IMR-90 (cell line): ENCODE measurements around the gene RBM8A.

Experiments used
- BHLHE40 ChIP-seq: fragments of 150-350 bp; IDR thresholded peaks from 2 replicates; pipeline ENCODE4 v1.6.1; 2016; ENCODE audit warnings: mild to moderate bottlenecking, low read depth, low read length
- CEBPB ChIP-seq: IDR thresholded peaks from 2 replicates; pipeline ENCODE4 v1.6.1; 2012; ENCODE audit warnings: low read depth, low read length, improper control_type of control experiment
- FOS ChIP-seq: fragments of 150-350 bp; IDR thresholded peaks from 2 replicates; pipeline ENCODE4 v1.6.1; 2016; ENCODE audit warnings: low read depth, low read length
- MAZ ChIP-seq: IDR thresholded peaks from 2 replicates; pipeline ENCODE4 v1.6.1; 2012; ENCODE audit warnings: low read depth, mild to moderate bottlenecking, low read length, improper control_type of control experiment, moderate library complexity, borderline replicate concordance
- MXI1 ChIP-seq: IDR thresholded peaks from 2 replicates; pipeline ENCODE4 v1.6.1; 2012; ENCODE audit warnings: low read depth, mild to moderate bottlenecking, low read length, moderate library complexity, borderline replicate concordance
- POLR2A ChIP-seq: IDR thresholded peaks from 2 replicates; pipeline ENCODE4 v1.6.1; 2012; ENCODE audit warnings: mild to moderate bottlenecking, low read depth, low read length
- RAD21 ChIP-seq: IDR thresholded peaks from 2 replicates; pipeline ENCODE4 v1.6.1; 2012; ENCODE audit warnings: low read length, improper control_type of control experiment
- RFX5 ChIP-seq: IDR thresholded peaks from 2 replicates; pipeline ENCODE4 v1.8.0; 2012; ENCODE audit warnings: low read depth, mild to moderate bottlenecking, low read length, moderate library complexity
- SMC3 ChIP-seq: fragments of 150-350 bp; IDR thresholded peaks from 2 replicates; pipeline ENCODE4 v1.6.1; 2016; ENCODE audit warnings: low read depth, mild to moderate bottlenecking, antibody characterized with exemption, low read length, moderate library complexity
- USF2 ChIP-seq: fragments of 150-350 bp; IDR thresholded peaks from 2 replicates; pipeline ENCODE4 v1.6.1; 2017; ENCODE audit warnings: mild to moderate bottlenecking, antibody characterized with exemption, low read length, low read depth
- TF ChIP-seq, protein P1 (sequence below): conservative IDR thresholded peaks from 2 replicates; pipeline ENCODE4 v1.5.1; 2012; ENCODE audit warnings: mild to moderate bottlenecking, low read depth, low read length, improper control_type of control experiment

DNA sequence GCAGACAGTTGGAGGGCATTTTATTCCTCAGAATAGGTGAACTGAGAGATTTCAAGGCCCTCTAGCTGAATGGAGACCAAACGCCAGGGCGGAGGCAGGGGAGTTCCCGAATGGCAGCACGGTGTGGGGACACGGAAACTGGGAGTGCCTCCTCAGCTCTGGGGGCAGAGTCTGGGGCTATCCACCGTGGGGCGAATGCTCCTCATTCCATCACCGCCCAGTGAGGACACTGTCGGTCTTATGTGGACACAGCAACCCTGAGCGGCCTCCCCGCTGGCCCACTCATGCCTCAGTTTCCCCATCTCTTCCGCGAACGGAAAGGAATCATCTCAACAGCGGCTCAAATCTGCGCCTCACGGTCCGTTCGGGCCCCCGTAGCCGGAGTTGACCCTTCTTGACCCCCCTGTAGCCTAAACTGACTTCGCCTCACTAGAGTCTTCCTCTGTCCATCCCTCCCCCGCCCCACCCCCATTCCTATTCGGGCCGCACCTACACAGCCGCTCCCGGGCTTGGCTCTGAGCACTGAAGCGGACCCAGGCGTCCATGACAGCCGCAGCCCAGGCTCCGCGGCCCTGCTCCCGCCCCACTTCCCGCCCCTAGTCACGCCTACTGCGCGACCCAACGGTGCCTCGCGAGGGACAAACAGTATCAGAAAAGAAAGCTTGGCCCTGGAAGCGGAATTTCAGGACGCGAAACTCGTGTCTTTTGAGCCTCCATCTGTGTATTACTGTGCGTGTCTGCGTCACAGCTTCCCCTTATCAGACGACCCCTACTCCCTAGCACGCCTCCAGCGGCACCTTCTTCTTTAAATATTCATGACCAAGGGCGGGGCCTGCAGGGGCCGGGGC is 8.9 kb downstream of the RBM8A start, which contains the start of gene PEX11B:
- TF ChIP-seq SMC3 (no peak), POLR2A (peak; percentile 49; the same call in 1 of the 2 replicates), MXI1 (peak; percentile 72; the same call in 1 of the 2 replicates), FOS (0 out of 2 replicates have a peak, but pooled peaks have one; percentile 17), BHLHE40 (peak; percentile 86), MAZ (peak; percentile 74; the same call in 1 of the 2 replicates), RFX5 (no peak), CEBPB (no peak), USF2 (no peak), RAD21 (no peak)
- TF ChIP-seq, protein P1, sequence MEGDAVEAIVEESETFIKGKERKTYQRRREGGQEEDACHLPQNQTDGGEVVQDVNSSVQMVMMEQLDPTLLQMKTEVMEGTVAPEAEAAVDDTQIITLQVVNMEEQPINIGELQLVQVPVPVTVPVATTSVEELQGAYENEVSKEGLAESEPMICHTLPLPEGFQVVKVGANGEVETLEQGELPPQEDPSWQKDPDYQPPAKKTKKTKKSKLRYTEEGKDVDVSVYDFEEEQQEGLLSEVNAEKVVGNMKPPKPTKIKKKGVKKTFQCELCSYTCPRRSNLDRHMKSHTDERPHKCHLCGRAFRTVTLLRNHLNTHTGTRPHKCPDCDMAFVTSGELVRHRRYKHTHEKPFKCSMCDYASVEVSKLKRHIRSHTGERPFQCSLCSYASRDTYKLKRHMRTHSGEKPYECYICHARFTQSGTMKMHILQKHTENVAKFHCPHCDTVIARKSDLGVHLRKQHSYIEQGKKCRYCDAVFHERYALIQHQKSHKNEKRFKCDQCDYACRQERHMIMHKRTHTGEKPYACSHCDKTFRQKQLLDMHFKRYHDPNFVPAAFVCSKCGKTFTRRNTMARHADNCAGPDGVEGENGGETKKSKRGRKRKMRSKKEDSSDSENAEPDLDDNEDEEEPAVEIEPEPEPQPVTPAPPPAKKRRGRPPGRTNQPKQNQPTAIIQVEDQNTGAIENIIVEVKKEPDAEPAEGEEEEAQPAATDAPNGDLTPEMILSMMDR = no peak
